ENCODE data around the gene OSM.
"Not testable (repeated sequence)": the region's sequence is repeated elsewhere in the genome, so short reads cannot be mapped to it uniquely, and the experiment has no call there.

The OSM gene

GRCh38 chr22:30235687-30236170 is 30.9 kb downstream of the OSM start:
- peaks cover 8% of the 10 kb centered on the region for H3K9me3 Mint-ChIP-seq
- no peaks in the 10 kb centered on the region for H3K36me3 Mint-ChIP-seq (ENCODE audit: low read depth)
- DNase-seq = no peak
- H3K27me3 Mint-ChIP-seq (ENCODE audit: low read depth, poor library complexity) = peaks cover 15% of the 10 kb centered on the region
- TF ChIP-seq, protein P1, sequence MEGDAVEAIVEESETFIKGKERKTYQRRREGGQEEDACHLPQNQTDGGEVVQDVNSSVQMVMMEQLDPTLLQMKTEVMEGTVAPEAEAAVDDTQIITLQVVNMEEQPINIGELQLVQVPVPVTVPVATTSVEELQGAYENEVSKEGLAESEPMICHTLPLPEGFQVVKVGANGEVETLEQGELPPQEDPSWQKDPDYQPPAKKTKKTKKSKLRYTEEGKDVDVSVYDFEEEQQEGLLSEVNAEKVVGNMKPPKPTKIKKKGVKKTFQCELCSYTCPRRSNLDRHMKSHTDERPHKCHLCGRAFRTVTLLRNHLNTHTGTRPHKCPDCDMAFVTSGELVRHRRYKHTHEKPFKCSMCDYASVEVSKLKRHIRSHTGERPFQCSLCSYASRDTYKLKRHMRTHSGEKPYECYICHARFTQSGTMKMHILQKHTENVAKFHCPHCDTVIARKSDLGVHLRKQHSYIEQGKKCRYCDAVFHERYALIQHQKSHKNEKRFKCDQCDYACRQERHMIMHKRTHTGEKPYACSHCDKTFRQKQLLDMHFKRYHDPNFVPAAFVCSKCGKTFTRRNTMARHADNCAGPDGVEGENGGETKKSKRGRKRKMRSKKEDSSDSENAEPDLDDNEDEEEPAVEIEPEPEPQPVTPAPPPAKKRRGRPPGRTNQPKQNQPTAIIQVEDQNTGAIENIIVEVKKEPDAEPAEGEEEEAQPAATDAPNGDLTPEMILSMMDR (IDR thresholded peaks at IDR 0.05) = no peak
- H3K27ac Mint-ChIP-seq = no peak overlapping the region
- H3K4me1 Mint-ChIP-seq = peaks cover 65% of the 10 kb centered on the region
- no peak overlapping the region for H3K4me3 Mint-ChIP-seq

- peaks cover 62% of the 10 kb centered on the region for H3K4me1 Mint-ChIP-seq
- peaks cover 8% of the 10 kb centered on the region for H3K9me3 Mint-ChIP-seq
- no peak for DNase-seq
- H3K36me3 Mint-ChIP-seq (ENCODE audit: low read depth) = no peaks in the 10 kb centered on the region
- no peak overlapping the region for H3K27ac Mint-ChIP-seq
- H3K4me3 Mint-ChIP-seq = no peak overlapping the region
- peaks cover 17% of the 10 kb centered on the region for H3K27me3 Mint-ChIP-seq (ENCODE audit: low read depth, poor library complexity)
- TF ChIP-seq, protein P1 (IDR thresholded peaks at IDR 0.05) = no peak
Measured at GRCh38 chr22:30234786-30235470, 31.7 kb downstream of the OSM start.

GRCh38 chr22:30234325-30234724 is 32.3 kb downstream of the OSM start:
- H3K27ac Mint-ChIP-seq; DNase-seq; H3K4me3 Mint-ChIP-seq; H3K36me3 Mint-ChIP-seq (ENCODE audit: low read depth); H3K9me3 Mint-ChIP-seq: not testable (repeated sequence)
- peaks cover 18% of the 10 kb centered on the region for H3K27me3 Mint-ChIP-seq (ENCODE audit: low read depth, poor library complexity)
- H3K4me1 Mint-ChIP-seq = peaks cover 63% of the 10 kb centered on the region

DNA sequence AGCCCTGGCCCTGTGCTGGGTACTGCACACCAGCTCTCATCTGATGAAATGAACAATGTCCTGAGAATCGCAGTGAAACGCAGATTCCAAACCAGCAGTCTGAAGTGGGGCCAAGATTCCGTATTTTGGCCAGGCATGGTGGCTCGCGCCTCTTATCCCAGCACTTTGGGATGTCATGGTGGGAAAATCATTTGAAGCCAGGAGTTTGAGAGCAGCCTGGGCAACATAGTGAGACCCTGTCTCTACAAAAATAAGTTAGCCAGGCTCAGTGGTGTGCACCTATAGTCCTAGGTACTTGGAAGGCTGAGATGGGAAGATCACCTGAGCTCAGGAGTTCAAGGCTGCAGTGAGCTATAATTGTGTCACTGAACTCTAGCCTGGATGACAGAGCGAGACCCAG is 33.1 kb downstream of the OSM start:
- DNase-seq = no peak
- peaks cover 60% of the 10 kb centered on the region for H3K4me1 Mint-ChIP-seq
- H3K27ac Mint-ChIP-seq = no peak overlapping the region
- H3K27me3 Mint-ChIP-seq (ENCODE audit: low read depth, poor library complexity) = peaks cover 18% of the 10 kb centered on the region
- H3K9me3 Mint-ChIP-seq = peaks cover 8% of the 10 kb centered on the region
- no peaks in the 10 kb centered on the region for H3K36me3 Mint-ChIP-seq (ENCODE audit: low read depth)
- TF ChIP-seq, protein P1 (IDR thresholded peaks at IDR 0.05) = no peak
- no peak overlapping the region for H3K4me3 Mint-ChIP-seq

- no peak for DNase-seq
- Mint-ChIP-seq H3K36me3 (ENCODE audit: low read depth) (no peaks in the 10 kb centered on the region), H3K4me1 (peaks cover 55% of the 10 kb centered on the region), H3K9me3 (peaks cover 8% of the 10 kb centered on the region), H3K27me3 (ENCODE audit: low read depth, poor library complexity) (peaks cover 21% of the 10 kb centered on the region), H3K4me3 (no peak overlapping the region), H3K27ac (no peak overlapping the region)
- TF ChIP-seq, protein P1 (IDR thresholded peaks at IDR 0.05) = no peak
Measured at GRCh38 chr22:30232716-30233218, 33.9 kb downstream of the OSM start.

DNA sequence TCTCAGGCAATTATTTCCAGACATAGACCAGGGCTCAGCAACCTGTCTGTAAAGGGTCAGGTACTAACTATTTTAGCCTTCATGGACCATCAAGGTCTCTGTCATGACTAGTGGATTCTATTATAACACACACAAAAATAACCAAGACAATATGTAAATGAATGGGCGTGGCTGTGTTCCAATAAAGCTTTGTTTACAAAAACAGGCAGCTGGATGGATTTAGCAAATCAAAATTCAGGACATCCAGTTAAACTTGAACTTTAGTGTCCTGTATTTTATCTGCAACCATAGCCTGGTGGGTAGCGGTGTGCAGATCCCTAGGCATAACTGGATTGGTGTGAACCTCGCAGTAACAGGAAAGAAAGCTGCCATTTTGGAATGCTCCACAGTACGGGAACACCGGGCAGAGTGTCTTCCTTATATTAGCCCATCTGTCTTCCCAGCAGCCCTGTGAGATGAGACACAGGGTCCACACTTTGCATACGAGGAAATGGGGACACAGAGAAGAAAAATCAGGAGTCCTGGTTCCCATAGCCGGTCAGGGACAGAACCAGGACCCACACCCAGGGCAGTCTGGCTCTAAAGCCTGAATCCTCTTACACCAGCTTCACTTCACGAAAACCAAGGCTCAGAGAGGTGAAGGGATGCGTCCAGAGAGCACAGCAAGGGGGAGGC is 35.7 kb downstream of the OSM start:
- Mint-ChIP-seq H3K9me3 (no peaks in the 10 kb centered on the region), H3K36me3 (ENCODE audit: low read depth) (no peaks in the 10 kb centered on the region), H3K4me3 (no peak overlapping the region), H3K27me3 (ENCODE audit: low read depth, poor library complexity) (peaks cover 14% of the 10 kb centered on the region), H3K4me1 (peaks cover 36% of the 10 kb centered on the region), H3K27ac (no peak overlapping the region)
- TF ChIP-seq, protein P1 (IDR thresholded peaks at IDR 0.05) = no peak
- no peak for DNase-seq

Measured in nephron progenitor cell (in vitro differentiated cells).